SK-N-SH (cell line): ENCODE results near the gene INSYN2B. TPM values are rescaled to one million over a fixed set of nuclear protein-coding genes. Genes with fewer than 3 reads are reported as not detected.

Experiments used
- CTCF ChIA-PET: fragments of 300-600, 350-600 bp; formaldehyde crosslinking; extraction: SDS; loops from one replicate; lab custom pipeline; 2021; lab: Yijun Ruan, JAX
- POLR2A ChIA-PET: fragments of 350-600 bp; sonication (Branson Sonifier 250); formaldehyde crosslinking; extraction: SDS; loops from one replicate; lab custom pipeline; 2020; ENCODE audit warnings: antibody characterized with exemption, inconsistent platforms; lab: Yijun Ruan, JAX
- DNase-seq: peaks from one replicate; pipeline ENCODE4 v3.0.0; 2012
- H2AFZ ChIP-seq: fragments of 200-600 bp; sonication (generic); 2 replicates; pipeline ENCODE4 v1.8.1; 2016; ENCODE audit warnings: antibody characterized with exemption, mild to moderate bottlenecking, low read depth
- H3F3A ChIP-seq: fragments of 200-600 bp; sonication (generic); replicated peaks from 2 replicates; pipeline ENCODE3; 2016; ENCODE audit warnings: antibody characterized with exemption, mild to moderate bottlenecking; ENCODE audit not compliant: insufficient read depth
- H3K27ac ChIP-seq, 2 experiments: fragments of 200-500 bp in 1 of 2; fragments of 200-600 bp in 1 of 2; sonication (Bioruptor generic) in 1 of 2; sonication (generic), shearing (Covaris generic) in 1 of 2; 2 replicates each; pipeline versions ENCODE4 v1.5.1 to v1.6.1; 2014 to 2016; ENCODE audit warnings: low read depth in 2 of 2, inconsistent platforms in 1 of 2, low read length in 1 of 2, mild to moderate bottlenecking in 1 of 2, mixed read lengths in 1 of 2
- H3K27me3 ChIP-seq: fragments of 200-600 bp; sonication (generic), shearing (Covaris generic); 2 replicates; pipeline ENCODE4 v1.6.1; 2016; ENCODE audit warnings: mixed run types; ENCODE audit not compliant: insufficient read depth
- H3K36me3 ChIP-seq, 2 experiments: fragments of 200-500 bp in 1 of 2; fragments of 200-600 bp in 1 of 2; sonication (Bioruptor generic) in 1 of 2; sonication (generic) in 1 of 2; replicated peaks in 1 of 2; 2 replicates each; pipeline versions ENCODE3 to v1.5.1; 2014 to 2016; ENCODE audit warnings: low read length in 1 of 2, mild to moderate bottlenecking in 1 of 2; ENCODE audit not compliant: insufficient read depth in 2 of 2, control insufficient read depth in 1 of 2
- H3K4me1 ChIP-seq, 2 experiments: fragments of 200-500 bp in 1 of 2; fragments of 200-600 bp in 1 of 2; sonication (Bioruptor generic) in 1 of 2; sonication (generic), shearing (Covaris generic) in 1 of 2; 2 replicates each; pipeline versions ENCODE4 v1.5.1 to v1.6.1; 2014 to 2016; ENCODE audit warnings: low read depth in 1 of 2, low read length in 1 of 2, mixed run types in 1 of 2; ENCODE audit not compliant: insufficient read depth in 2 of 2, control insufficient read depth in 1 of 2
- H3K4me2 ChIP-seq: fragments of 200-600 bp; sonication (generic), shearing (Covaris generic); 2 replicates; pipeline ENCODE4 v1.6.1; 2017; ENCODE audit warnings: mixed run types
- H3K4me3 ChIP-seq, 2 experiments: fragments of 200-500 bp in 1 of 2; fragments of 200-600 bp in 1 of 2; sonication (Bioruptor generic) in 1 of 2; sonication (generic), shearing (Covaris generic) in 1 of 2; 2 replicates each; pipeline versions ENCODE4 v1.5.1 to v1.8.1; 2014 to 2016; ENCODE audit warnings: low read depth in 2 of 2, inconsistent platforms in 1 of 2, low read length in 1 of 2, mild to moderate bottlenecking in 1 of 2, mixed read lengths in 1 of 2, moderate library complexity in 1 of 2
- H3K79me2 ChIP-seq: fragments of 200-600 bp; sonication (generic); 2 replicates; pipeline ENCODE4 v1.8.1; 2017; ENCODE audit warnings: mild to moderate bottlenecking; ENCODE audit not compliant: insufficient read depth
- H3K9ac ChIP-seq: fragments of 200-600 bp; sonication (generic); 2 replicates; pipeline ENCODE4 v1.6.1; 2017; ENCODE audit warnings: mixed run types
- H3K9me2 ChIP-seq: fragments of 200-600 bp; sonication (generic); 2 replicates; pipeline ENCODE4 v1.6.1; 2017; ENCODE audit warnings: mixed run types
- H3K9me3 ChIP-seq: fragments of 200-600 bp; sonication (generic); 2 replicates; pipeline ENCODE4 v1.6.1; 2017; ENCODE audit warnings: mixed run types, mild to moderate bottlenecking, moderate library complexity
- H4K20me1 ChIP-seq: fragments of 200-600 bp; sonication (generic); 2 replicates; pipeline ENCODE4 v1.6.1; 2017; ENCODE audit warnings: mild to moderate bottlenecking, mixed run types; ENCODE audit not compliant: insufficient read depth
- CHD2 ChIP-seq: fragments of 150-350 bp; IDR thresholded peaks from 2 replicates; pipeline ENCODE4 v1.6.1; 2018; ENCODE audit warnings: low read length; ENCODE audit not compliant: partially characterized antibody
- CTCF ChIP-seq: fragments of 200-600 bp; sonication (generic); IDR thresholded peaks from 2 replicates; pipeline ENCODE4 v1.6.1; 2017; ENCODE audit warnings: antibody characterized with exemption, mild to moderate bottlenecking, moderate library complexity
- ELF1 ChIP-seq: IDR thresholded peaks from 2 replicates; pipeline ENCODE4 v1.4.0; 2012
- EP300 ChIP-seq, 2 experiments: IDR thresholded peaks; 2 replicates each; pipeline versions ENCODE4 v1.4.0 to v1.6.1; 2012; ENCODE audit warnings: borderline replicate concordance in 1 of 2, low read depth in 1 of 2, low read length in 1 of 2
- EZH2phosphoT487 ChIP-seq: fragments of 200-600 bp; sonication (generic); IDR thresholded peaks from 2 replicates; pipeline ENCODE4 v1.6.1; 2017; ENCODE audit warnings: low read depth, mixed run types, mild to moderate bottlenecking, antibody characterized with exemption, moderate library complexity, borderline replicate concordance
- FOSL2 ChIP-seq: IDR thresholded peaks from 2 replicates; pipeline ENCODE4 v1.4.0; 2012; ENCODE audit warnings: low read depth, mild to moderate bottlenecking, moderate library complexity, borderline replicate concordance
- FOXJ3 ChIP-seq: sonication (generic); formaldehyde crosslinking; IDR thresholded peaks from 2 replicates; pipeline ENCODE4 v1.5.1; 2020; ENCODE audit warnings: mild to moderate bottlenecking, missing genetic modification reagents
- FOXM1 ChIP-seq: IDR thresholded peaks from 2 replicates; pipeline ENCODE4 v1.4.0; 2012; ENCODE audit warnings: low read depth, mild to moderate bottlenecking
- IRF3 ChIP-seq: fragments of 150-350 bp; IDR thresholded peaks from 2 replicates; pipeline ENCODE4 v1.6.1; 2016; ENCODE audit warnings: mild to moderate bottlenecking, low read depth, low read length
- JUND ChIP-seq: IDR thresholded peaks from 2 replicates; pipeline ENCODE4 v1.4.0; 2012
- MEF2A ChIP-seq: IDR thresholded peaks from 2 replicates; pipeline ENCODE4 v1.4.0; 2012; ENCODE audit warnings: low read depth, borderline replicate concordance
- MXI1 ChIP-seq: IDR thresholded peaks from 2 replicates; pipeline ENCODE4 v1.6.1; 2012; ENCODE audit warnings: mild to moderate bottlenecking, low read depth, low read length, improper control_type of control experiment
- NFIC ChIP-seq: IDR thresholded peaks from 2 replicates; pipeline ENCODE4 v1.4.0; 2012; ENCODE audit warnings: borderline replicate concordance
- PBX3 ChIP-seq: IDR thresholded peaks from 2 replicates; pipeline ENCODE4; 2012
- POLR2AphosphoS5 ChIP-seq: IDR thresholded peaks from 2 replicates; pipeline ENCODE4 v1.6.1; 2012; ENCODE audit warnings: low read depth, low read length
- RXRA ChIP-seq: IDR thresholded peaks from 2 replicates; pipeline ENCODE4 v1.4.0; 2012; ENCODE audit warnings: low read depth, mild to moderate bottlenecking, borderline replicate concordance
- SIN3A ChIP-seq: IDR thresholded peaks from 2 replicates; pipeline ENCODE4 v1.6.1; 2012; ENCODE audit warnings: low read depth, mild to moderate bottlenecking, low read length, moderate library complexity, borderline replicate concordance
- TAF1 ChIP-seq: IDR thresholded peaks from 2 replicates; pipeline ENCODE4 v1.6.1; 2012; ENCODE audit warnings: low read depth, mild to moderate bottlenecking, low read length, moderate library complexity, borderline replicate concordance
- TCF12 ChIP-seq: IDR thresholded peaks from 2 replicates; pipeline ENCODE4 v1.4.0; 2012
- TEAD4 ChIP-seq: IDR thresholded peaks from 2 replicates; pipeline ENCODE4 v1.4.0; 2012; ENCODE audit warnings: mild to moderate bottlenecking, borderline replicate concordance; ENCODE audit not compliant: insufficient read depth
- WGBS: methylation state at CpG from one replicate; pipeline ENCODE4 v1.1.6; 2017; ENCODE audit warnings: low lambda C conversion rate; 5-methylcytosine and 5-hydroxymethylcytosine counted together
- polyA plus RNA-seq, 3 experiments: library from polyadenylated mRNA; depleted of rRNA; stranded (reverse); fragments of >200 nt; gene quantifications; 2 replicates each; pipeline ENCODE4 v1.2.3, GENCODE V29; 2012

INSYN2B gene
- polyA plus RNA-seq, 1 of the 3 experiments (the other 2 are of a cell fraction) = 9.2 TPM

- Histone ChIP-seq H3F3A (peaks cover 9% of the 10 kb centered on the region), H3K4me1 (no peaks in the 10 kb centered on the region), H3K4me2 (no peak overlapping the region), H4K20me1 (no peaks in the 10 kb centered on the region), H3K9me3 (no peaks in the 10 kb centered on the region), H3K4me3 (no peak overlapping the region), H3K36me3 (no peaks in the 10 kb centered on the region), H2AFZ (no peak overlapping the region), H3K27me3 (no peaks in the 10 kb centered on the region), H3K27ac (no peak overlapping the region), H3K9ac (no peak overlapping the region), H3K79me2 (no peaks in the 10 kb centered on the region), H3K9me2 (no peaks in the 10 kb centered on the region)
- no peak for DNase-seq
- ChIA-PET POLR2A (no interaction called here), CTCF (interaction anchor here (1.0 kb wide), 1 partner anchor 12 kb away, joined by 5 read pairs; the partner anchor contains the start of gene INSYN2B)
- TF ChIP-seq MEF2A (no peak), PBX3 (no peak), NFIC (no peak), RXRA (no peak), ELF1 (no peak), FOXM1 (no peak), TAF1 (no peak), FOSL2 (no peak), SIN3A (no peak), TCF12 (no peak), IRF3 (no peak), TEAD4 (no peak), FOXJ3 (CRISPR knock-in tag) (no peak), EZH2phosphoT487 (no peak), EP300 (IDR thresholded peaks at IDR 0.05; ENCODE audit: borderline replicate concordance in 1 of 2, low read depth in 1 of 2, low read length in 1 of 2) (no peak)
- WGBS = 100% methylated on average over 2 of the region's 2 CpGs
Measured at GRCh38 chr5:169992789-169993484, 12.6 kb upstream of the INSYN2B start.

- H3K9ac ChIP-seq = no peak overlapping the region
- H3K27ac ChIP-seq = no peak overlapping the region
- no peaks in the 10 kb centered on the region for H3K79me2 ChIP-seq
- no peaks in the 10 kb centered on the region for H3K4me1 ChIP-seq
- no peaks in the 10 kb centered on the region for H3K9me2 ChIP-seq
- H3K27me3 ChIP-seq = no peaks in the 10 kb centered on the region
- POLR2A ChIA-PET = no interaction called here
- WGBS = 96% methylated on average over 7 of the region's 8 CpGs
- no peak for TF ChIP-seq EZH2phosphoT487
- no peak for TF ChIP-seq PBX3
- TF ChIP-seq JUND = no peak
- no peak for TF ChIP-seq FOSL2
- TF ChIP-seq CTCF = no peak
- TF ChIP-seq CHD2 = no peak
- TF ChIP-seq FOXM1 = no peak
- TF ChIP-seq MXI1 = no peak
- TF ChIP-seq SIN3A = no peak
- no peak for TF ChIP-seq POLR2AphosphoS5
- no peak for TF ChIP-seq RXRA
- CTCF ChIA-PET = interaction anchor here (2.1 to 3.8 kb wide), 2 partner anchors 11 to 290 kb away, joined by 9 to 28 read pairs; partner anchors contain the start of gene INSYN2B
- H4K20me1 ChIP-seq = no peaks in the 10 kb centered on the region
- no peaks in the 10 kb centered on the region for H3K36me3 ChIP-seq
- H3K9me3 ChIP-seq = no peaks in the 10 kb centered on the region
- no peak overlapping the region for H2AFZ ChIP-seq
- DNase-seq = no peak
- no peak overlapping the region for H3K4me3 ChIP-seq
- H3F3A ChIP-seq = peaks cover 9% of the 10 kb centered on the region
- no peak overlapping the region for H3K4me2 ChIP-seq
Measured at GRCh38 chr5:169991115-169991869, 11.0 kb upstream of the INSYN2B start.
